ENCODE measurements around the gene NKX1-1.

The NKX1-1 gene

DNA sequence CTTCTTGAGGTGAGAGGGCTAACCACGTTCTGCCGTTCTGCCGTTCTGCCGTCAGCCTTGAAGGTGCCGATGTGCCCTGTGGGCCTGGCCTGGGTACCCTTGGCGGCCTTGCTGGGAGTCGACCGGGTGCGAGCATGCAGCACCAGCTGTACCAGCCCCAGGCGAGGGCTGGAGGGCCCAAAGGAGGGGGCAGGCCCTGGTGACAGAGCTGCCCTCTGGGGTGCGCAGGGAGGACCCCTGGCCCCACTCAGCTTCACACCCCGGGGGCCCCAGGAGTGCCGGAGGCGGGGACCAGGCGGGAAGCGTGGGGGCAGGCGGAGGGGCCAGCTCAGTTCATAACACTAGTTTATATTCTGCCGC, 37.2 kb downstream of the NKX1-1 start:
- Histone ChIP-seq H2BK120ac (ENCODE audit: low read depth, low read length) (no peak overlapping the region), H3K4me1 (ENCODE audit: control insufficient read depth in 2 of 2, insufficient read depth in 1 of 2, low read depth in 1 of 2, low read length in 2 of 2) (no peaks in the 10 kb centered on the region), H3K4ac (ENCODE audit: low read length) (no peak overlapping the region), H3K9me3 (replicated peaks in 1 of 2; ENCODE audit: control insufficient read depth in 2 of 2, insufficient read depth in 1 of 2, low read depth in 1 of 2, low read length in 2 of 2) (peaks cover 0 to 2% of the 10 kb centered on the region in 2 donors), H3K4me2 (ENCODE audit: insufficient read depth, low read length, poor library complexity, severe bottlenecking) (no peak overlapping the region), H2BK15ac (ENCODE audit: low read length) (peak overlapping the region; percentile 10), H2AFZ (ENCODE audit: low read length) (no peak overlapping the region), H4K91ac (ENCODE audit: low read depth, low read length, poor library complexity) (no peak overlapping the region), H3K27ac (replicated peaks; ENCODE audit: low read length) (no peak overlapping the region), H3K18ac (ENCODE audit: low read length) (peak overlapping the region; percentile 3), H2BK5ac (ENCODE audit: low read length) (no peak overlapping the region), H3K4me3 (ENCODE audit: low read length in 2 of 2) (no peak overlapping the region), H3K14ac (ENCODE audit: low read length) (no peak overlapping the region), H2AK5ac (ENCODE audit: low read depth, low read length) (no peak overlapping the region), H3K36me3 (replicated peaks in 1 of 2; ENCODE audit: control insufficient read depth in 2 of 2, insufficient read depth in 2 of 2, low read length in 2 of 2) (peaks cover 9 to 29% of the 10 kb centered on the region in 2 donors), H3K9ac (ENCODE audit: low read depth, low read length, poor library complexity) (no peak overlapping the region), H4K8ac (ENCODE audit: low read depth, low read length) (no peak overlapping the region), H2BK12ac (ENCODE audit: low read length) (no peak overlapping the region), H3K79me1 (ENCODE audit: low read depth, low read length) (peaks cover 3% of the 10 kb centered on the region), H3K27me3 (ENCODE audit: control insufficient read depth in 3 of 3, insufficient read depth in 3 of 3, low read depth in 1 of 3, low read length in 3 of 3) (no peaks in the 10 kb centered on the region), H3K23ac (ENCODE audit: low read depth, low read length, poor library complexity) (peak overlapping the region; percentile 4)
- DNase-seq (ENCODE audit: low spot score), result no peak
- no CpG with 5 or more reads among the region's 18 CpGs for WGBS, 2 donors (ENCODE audit: extremely low coverage in 2 of 2, insufficient read length in 2 of 2, insufficient replicate concordance in 1 of 2)

DNA sequence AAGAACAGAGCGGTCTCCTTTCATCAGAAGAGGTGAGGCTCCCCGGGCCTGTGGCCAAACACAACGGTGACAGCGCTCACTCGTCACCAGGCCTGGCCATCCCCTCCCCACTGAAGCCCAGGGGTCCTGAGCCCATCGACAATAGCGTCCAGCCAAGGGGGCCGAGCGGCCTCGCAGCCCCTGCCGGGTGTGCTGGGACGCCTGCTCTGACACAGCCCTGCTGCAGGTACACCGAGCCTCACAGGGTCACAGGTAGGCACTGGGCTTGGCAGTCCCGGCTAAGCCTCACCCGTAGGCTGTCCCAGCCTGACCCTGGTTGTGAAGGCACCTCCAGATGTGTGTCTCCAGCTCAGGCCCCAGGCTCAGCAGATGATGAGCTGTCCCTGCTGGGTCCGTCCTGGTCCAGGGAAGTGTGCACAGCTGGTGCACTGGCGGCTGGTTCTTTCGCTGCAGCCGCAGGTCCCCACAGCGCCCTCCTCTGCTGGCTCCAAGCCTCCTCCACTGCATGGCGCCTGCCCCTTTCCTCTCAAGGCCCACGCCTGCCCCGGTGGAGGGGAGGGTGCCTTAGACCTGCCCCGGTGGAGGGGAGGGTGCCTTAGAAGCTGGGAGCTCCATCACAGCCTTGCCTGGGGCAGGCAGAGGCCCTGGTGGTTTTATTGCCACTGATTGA, 37.7 kb downstream of the NKX1-1 start:
- H3K18ac ChIP-seq (ENCODE audit: low read length), result peak overlapping the region; percentile 67
- no peak overlapping the region for H3K4me2 ChIP-seq (ENCODE audit: insufficient read depth, low read length, poor library complexity, severe bottlenecking)
- no peak overlapping the region for H2BK12ac ChIP-seq (ENCODE audit: low read length)
- no peak overlapping the region for H3K4ac ChIP-seq (ENCODE audit: low read length)
- H3K27ac ChIP-seq (replicated peaks; ENCODE audit: low read length), result no peak overlapping the region
- H4K91ac ChIP-seq (ENCODE audit: low read depth, low read length, poor library complexity), result no peak overlapping the region
- H2AK5ac ChIP-seq (ENCODE audit: low read depth, low read length), result peak overlapping the region; percentile 61
- no peaks in the 10 kb centered on the region for H3K4me1 ChIP-seq (ENCODE audit: control insufficient read depth in 2 of 2, insufficient read depth in 1 of 2, low read depth in 1 of 2, low read length in 2 of 2)
- no peak overlapping the region for H2AFZ ChIP-seq (ENCODE audit: low read length)
- H3K9me3 ChIP-seq (replicated peaks in 1 of 2; ENCODE audit: control insufficient read depth in 2 of 2, insufficient read depth in 1 of 2, low read depth in 1 of 2, low read length in 2 of 2), result peaks cover 0 to 2% of the 10 kb centered on the region in 2 donors
- H2BK120ac ChIP-seq (ENCODE audit: low read depth, low read length), result no peak overlapping the region
- H3K36me3 ChIP-seq (replicated peaks in 1 of 2; ENCODE audit: control insufficient read depth in 2 of 2, insufficient read depth in 2 of 2, low read length in 2 of 2), result peaks cover 6 to 26% of the 10 kb centered on the region in 2 donors
- DNase-seq (ENCODE audit: low spot score), result no peak
- peak overlapping the region; percentile 10 for H2BK15ac ChIP-seq (ENCODE audit: low read length)
- H3K79me1 ChIP-seq (ENCODE audit: low read depth, low read length), result peaks cover 3% of the 10 kb centered on the region
- peak overlapping the region; percentile 77 for H3K23ac ChIP-seq (ENCODE audit: low read depth, low read length, poor library complexity)
- no peak overlapping the region for H2BK5ac ChIP-seq (ENCODE audit: low read length)
- no CpG with 5 or more reads among the region's 24 CpGs for whole genome bisulfite sequencing, 2 donors (ENCODE audit: extremely low coverage in 2 of 2, insufficient read length in 2 of 2, insufficient replicate concordance in 1 of 2)
- no peaks in the 10 kb centered on the region for H3K27me3 ChIP-seq (ENCODE audit: control insufficient read depth in 3 of 3, insufficient read depth in 3 of 3, low read depth in 1 of 3, low read length in 3 of 3)
- H3K14ac ChIP-seq (ENCODE audit: low read length), result peak overlapping the region; percentile 75
- peak overlapping the region; percentile 54 for H3K9ac ChIP-seq (ENCODE audit: low read depth, low read length, poor library complexity)
- H4K8ac ChIP-seq (ENCODE audit: low read depth, low read length), result no peak overlapping the region
- H3K4me3 ChIP-seq (ENCODE audit: low read length in 2 of 2), result no peak overlapping the region

DNA sequence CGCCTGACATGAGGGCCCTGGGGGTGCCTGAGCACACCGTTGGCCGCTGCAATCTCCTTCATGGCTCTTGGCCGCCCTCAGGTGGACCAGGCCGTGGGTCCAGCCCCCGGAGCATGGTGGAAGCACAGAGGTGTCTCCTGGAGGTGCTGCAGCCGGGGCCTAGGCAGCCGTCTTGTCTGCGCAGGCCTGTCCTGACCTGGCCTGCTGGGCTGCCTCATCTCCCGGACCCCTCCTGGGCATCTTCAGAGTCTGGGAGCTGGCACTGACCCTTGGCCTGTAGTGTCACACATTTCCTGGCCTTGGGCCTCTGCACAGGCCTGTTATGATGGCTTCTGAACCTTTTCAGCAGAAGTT, 38.3 kb downstream of the NKX1-1 start:
- Histone ChIP-seq H3K18ac (ENCODE audit: low read length) (no peak overlapping the region), H3K4me2 (ENCODE audit: insufficient read depth, low read length, poor library complexity, severe bottlenecking) (no peak overlapping the region), H3K9me3 (replicated peaks in 1 of 2; ENCODE audit: control insufficient read depth in 2 of 2, insufficient read depth in 1 of 2, low read depth in 1 of 2, low read length in 2 of 2) (peaks cover 0 to 2% of the 10 kb centered on the region in 2 donors), H2BK12ac (ENCODE audit: low read length) (no peak overlapping the region), H2BK5ac (ENCODE audit: low read length) (no peak overlapping the region), H3K79me1 (ENCODE audit: low read depth, low read length) (peaks cover 3% of the 10 kb centered on the region), H2BK120ac (ENCODE audit: low read depth, low read length) (no peak overlapping the region), H3K23ac (ENCODE audit: low read depth, low read length, poor library complexity) (peak overlapping the region; percentile 48), H3K27ac (replicated peaks; ENCODE audit: low read length) (no peak overlapping the region), H3K14ac (ENCODE audit: low read length) (no peak overlapping the region), H3K9ac (ENCODE audit: low read depth, low read length, poor library complexity) (no peak overlapping the region), H4K91ac (ENCODE audit: low read depth, low read length, poor library complexity) (no peak overlapping the region), H2AFZ (ENCODE audit: low read length) (no peak overlapping the region), H2BK15ac (ENCODE audit: low read length) (no peak overlapping the region), H3K27me3 (ENCODE audit: control insufficient read depth in 3 of 3, insufficient read depth in 3 of 3, low read depth in 1 of 3, low read length in 3 of 3) (no peaks in the 10 kb centered on the region), H3K4me1 (ENCODE audit: control insufficient read depth in 2 of 2, insufficient read depth in 1 of 2, low read depth in 1 of 2, low read length in 2 of 2) (no peaks in the 10 kb centered on the region), H4K8ac (ENCODE audit: low read depth, low read length) (no peak overlapping the region), H3K4ac (ENCODE audit: low read length) (no peak overlapping the region), H2AK5ac (ENCODE audit: low read depth, low read length) (no peak overlapping the region), H3K36me3 (replicated peaks in 1 of 2; ENCODE audit: control insufficient read depth in 2 of 2, insufficient read depth in 2 of 2, low read length in 2 of 2) (peaks cover 6 to 20% of the 10 kb centered on the region in 2 donors), H3K4me3 (ENCODE audit: low read length in 2 of 2) (no peak overlapping the region)
- no CpG with 5 or more reads among the region's 10 CpGs for WGBS, 2 donors (ENCODE audit: extremely low coverage in 2 of 2, insufficient read length in 2 of 2, insufficient replicate concordance in 1 of 2)
- no peak for DNase-seq (ENCODE audit: low spot score)

DNA sequence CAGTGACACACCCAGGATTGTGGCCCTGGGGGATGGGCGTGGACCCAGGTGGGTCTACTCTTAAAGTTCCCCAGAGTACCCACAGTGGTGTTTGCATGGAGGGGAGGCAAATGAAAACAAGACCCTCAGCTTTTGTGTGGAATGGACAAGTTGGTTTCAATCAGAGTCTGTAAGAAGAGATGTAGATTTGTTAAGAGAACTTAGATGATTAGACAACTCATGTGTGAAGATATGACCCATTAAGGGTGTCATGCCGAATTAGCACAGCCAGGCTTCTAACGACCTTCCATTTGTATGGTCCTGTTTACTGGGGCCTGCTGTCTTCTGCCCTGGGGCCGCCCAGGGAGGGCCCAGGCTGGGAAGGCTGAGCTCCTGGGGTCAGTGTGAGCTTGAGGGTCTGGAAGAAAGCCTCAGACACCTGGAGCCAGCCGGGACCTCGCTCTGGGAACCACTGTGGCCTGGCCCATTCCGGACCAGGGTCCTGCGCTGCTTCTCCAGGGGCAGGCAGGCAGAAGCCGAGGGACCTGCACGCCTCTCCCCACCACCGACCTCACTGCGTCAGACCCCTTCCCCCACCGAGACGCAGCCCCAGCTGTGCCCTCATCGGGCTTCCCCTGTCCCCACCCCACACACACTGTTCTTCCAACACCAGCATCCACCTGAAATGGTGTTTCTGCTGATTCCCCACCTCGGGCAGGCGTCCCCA, 38.9 kb downstream of the NKX1-1 start:
- Histone ChIP-seq H2AFZ (ENCODE audit: low read length) (no peak overlapping the region), H3K79me1 (ENCODE audit: low read depth, low read length) (peaks cover 5% of the 10 kb centered on the region), H3K4ac (ENCODE audit: low read length) (no peak overlapping the region), H4K8ac (ENCODE audit: low read depth, low read length) (no peak overlapping the region), H2BK12ac (ENCODE audit: low read length) (no peak overlapping the region), H3K23ac (ENCODE audit: low read depth, low read length, poor library complexity) (peak overlapping the region; percentile 57), H2BK5ac (ENCODE audit: low read length) (no peak overlapping the region), H3K27ac (replicated peaks; ENCODE audit: low read length) (no peak overlapping the region), H3K4me3 (ENCODE audit: low read length in 2 of 2) (no peak overlapping the region), H3K4me2 (ENCODE audit: insufficient read depth, low read length, poor library complexity, severe bottlenecking) (no peak overlapping the region), H3K36me3 (replicated peaks in 1 of 2; ENCODE audit: control insufficient read depth in 2 of 2, insufficient read depth in 2 of 2, low read length in 2 of 2) (peaks cover 6 to 19% of the 10 kb centered on the region in 2 donors), H2BK15ac (ENCODE audit: low read length) (no peak overlapping the region), H3K9ac (ENCODE audit: low read depth, low read length, poor library complexity) (no peak overlapping the region), H3K18ac (ENCODE audit: low read length) (peak overlapping the region; percentile 48), H3K9me3 (replicated peaks in 1 of 2; ENCODE audit: control insufficient read depth in 2 of 2, insufficient read depth in 1 of 2, low read depth in 1 of 2, low read length in 2 of 2) (peaks cover 0 to 2% of the 10 kb centered on the region in 2 donors), H3K27me3 (ENCODE audit: control insufficient read depth in 3 of 3, insufficient read depth in 3 of 3, low read depth in 1 of 3, low read length in 3 of 3) (no peaks in the 10 kb centered on the region), H3K4me1 (ENCODE audit: control insufficient read depth in 2 of 2, insufficient read depth in 1 of 2, low read depth in 1 of 2, low read length in 2 of 2) (no peaks in the 10 kb centered on the region), H2AK5ac (ENCODE audit: low read depth, low read length) (no peak overlapping the region), H4K91ac (ENCODE audit: low read depth, low read length, poor library complexity) (no peak overlapping the region), H2BK120ac (ENCODE audit: low read depth, low read length) (no peak overlapping the region), H3K14ac (ENCODE audit: low read length) (no peak overlapping the region)
- DNase-seq (ENCODE audit: low spot score), result no peak
- WGBS, 2 donors (ENCODE audit: extremely low coverage in 2 of 2, insufficient read length in 2 of 2, insufficient replicate concordance in 1 of 2), result no CpG with 5 or more reads among the region's 17 CpGs

Measured in neuronal stem cell (in vitro differentiated cells).